ENCODE data around the gene MAP3K7CL. TPM values are rescaled to one million over a fixed set of nuclear protein-coding genes. Genes with fewer than 3 reads are reported as not detected.

The MAP3K7CL gene
- total RNA-seq, 2 experiments from 2014 or later: 3.4 to 4.4 TPM

DNA sequence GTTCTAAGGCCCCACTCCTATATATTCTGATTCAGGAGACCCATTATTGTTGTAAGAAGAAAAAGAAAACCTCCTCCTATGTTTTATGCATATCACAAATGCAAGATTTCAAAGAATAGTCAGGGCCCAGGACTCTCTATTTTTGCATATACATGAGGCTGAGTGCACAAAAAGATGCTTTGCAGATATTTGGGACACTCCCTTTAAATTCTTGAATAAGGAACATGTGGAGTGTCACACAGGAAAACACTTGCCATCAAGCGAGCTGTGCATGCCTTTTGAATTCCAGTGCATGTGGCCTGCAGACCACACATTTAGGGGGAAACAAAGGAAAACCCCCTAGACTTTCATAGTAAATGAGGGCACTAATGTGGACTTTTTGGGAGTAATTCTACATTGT, 5.6 kb downstream of the MAP3K7CL start:
- ChIA-PET POLR2A (no interaction called here), CTCF (no interaction called here)
- Mint-ChIP-seq H3K36me3 (ENCODE audit: low read depth) (no peaks in the 10 kb centered on the region), H3K4me3 (no peak overlapping the region), H3K4me1 (ENCODE audit: low read depth) (no peaks in the 10 kb centered on the region), H3K27ac (no peak overlapping the region), H3K9me3 (ENCODE audit: insufficient read depth) (no peaks in the 10 kb centered on the region), H3K27me3 (ENCODE audit: low read depth) (no peaks in the 10 kb centered on the region)
- ATAC-seq (no peak), DNase-seq (no peak)

DNA sequence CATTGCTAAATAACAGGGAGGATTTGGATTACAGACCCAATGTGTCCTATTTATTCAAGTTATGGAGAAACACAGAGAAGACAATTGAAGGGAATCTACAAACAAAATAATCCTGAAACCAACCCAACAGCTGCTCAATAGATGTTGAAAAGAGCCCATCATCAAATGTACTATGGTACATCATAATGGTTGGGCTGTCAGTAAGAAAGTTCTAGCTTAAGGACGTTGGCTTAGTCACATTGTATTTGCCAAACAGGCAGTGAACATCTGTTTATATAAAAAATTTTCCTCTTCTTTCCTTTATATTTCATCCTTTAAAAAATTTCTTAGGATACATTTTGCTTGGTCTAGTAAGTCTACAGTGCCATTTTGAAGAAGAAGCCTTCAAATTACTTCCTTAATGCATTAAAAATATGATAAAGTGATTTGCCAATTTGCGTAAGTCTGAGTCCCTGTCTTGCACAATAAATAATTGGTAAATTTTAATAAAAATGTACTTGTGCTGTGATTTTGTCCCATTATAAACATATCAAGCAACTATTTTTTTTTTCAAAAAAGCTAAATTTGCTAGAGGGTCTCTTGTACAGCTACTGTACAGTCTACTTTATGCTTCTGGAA, 14.4 kb downstream of the MAP3K7CL start:
- Mint-ChIP-seq H3K36me3 (ENCODE audit: low read depth) (no peaks in the 10 kb centered on the region), H3K4me1 (ENCODE audit: low read depth) (peaks cover 24% of the 10 kb centered on the region), H3K4me3 (no peak overlapping the region), H3K9me3 (ENCODE audit: insufficient read depth) (no peaks in the 10 kb centered on the region), H3K27me3 (ENCODE audit: low read depth) (no peaks in the 10 kb centered on the region), H3K27ac (no peak overlapping the region)
- ATAC-seq (no peak), DNase-seq (no peak)
- ChIA-PET CTCF (interaction anchor here (0.7 to 1.5 kb wide), 3 partner anchors 51 to 155 kb away, joined by 3 to 4 read pairs (median 3); no protein-coding TSS in a partner anchor), POLR2A (no interaction called here)

DNA sequence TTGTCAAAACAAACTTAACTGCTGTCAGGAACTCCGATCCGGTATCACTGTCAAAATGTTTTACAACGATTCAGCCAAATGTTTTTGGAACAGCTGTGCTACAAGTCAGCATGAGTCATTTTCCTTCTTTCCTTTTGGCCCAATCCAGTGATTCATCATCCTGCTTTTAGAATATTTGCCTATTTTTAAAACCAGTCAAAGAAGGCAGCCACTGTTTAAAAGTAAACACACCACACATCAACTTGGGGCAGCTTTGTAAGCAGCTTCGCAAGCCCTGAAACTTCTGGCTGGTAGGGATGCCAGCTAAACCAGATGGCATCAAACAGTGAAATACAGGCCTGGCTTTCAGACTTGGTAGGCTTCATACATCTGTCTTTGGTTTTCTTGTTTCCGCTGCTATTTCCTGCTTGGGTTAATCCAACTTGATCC, 14.9 kb downstream of the MAP3K7CL start:
- CTCF ChIA-PET: interaction anchor here (0.7 to 1.5 kb wide), 3 partner anchors 52 to 154 kb away, joined by 3 to 4 read pairs (median 3); no protein-coding TSS in a partner anchor

DNA sequence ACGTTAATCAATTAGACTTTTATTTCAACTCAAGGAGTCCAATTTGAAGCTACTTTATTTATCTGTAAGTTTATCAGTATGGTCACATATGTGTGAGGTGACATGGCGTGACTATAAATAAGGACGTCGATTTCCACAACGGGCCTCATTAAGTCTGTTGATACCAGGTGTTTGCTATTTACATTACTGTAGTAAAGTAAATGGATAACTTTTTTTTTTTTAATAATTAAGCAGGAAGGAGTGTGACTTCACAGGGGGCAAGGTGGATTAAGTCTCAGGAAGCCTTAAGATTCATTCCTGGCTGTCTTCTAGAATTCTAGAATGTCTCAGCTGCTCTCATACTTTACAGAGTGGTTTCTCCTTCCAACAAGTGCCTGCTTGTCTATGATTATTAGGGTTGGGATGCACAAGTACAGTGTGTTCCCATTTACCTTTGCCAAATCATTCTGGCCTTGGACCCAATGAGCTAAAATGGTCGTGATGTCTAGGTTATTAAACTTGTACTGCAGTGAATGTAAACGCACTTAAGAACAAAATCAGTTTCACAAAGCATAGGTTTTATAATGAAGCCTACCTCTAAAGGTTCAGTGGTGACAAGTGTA, 15.5 kb downstream of the MAP3K7CL start:
- ChIA-PET POLR2A (interaction anchor here (0.8 kb wide), 1 partner anchor 72 kb away, joined by 3 read pairs; no protein-coding TSS in a partner anchor), CTCF (interaction anchor here (1.5 kb wide), 1 partner anchor 53 kb away, joined by 3 read pairs; no protein-coding TSS in a partner anchor)
- H3K36me3 Mint-ChIP-seq (ENCODE audit: low read depth): no peaks in the 10 kb centered on the region
- H3K9me3 Mint-ChIP-seq (ENCODE audit: insufficient read depth): no peaks in the 10 kb centered on the region
- H3K27ac Mint-ChIP-seq: peak overlapping the region; percentile 65
- ATAC-seq: no peak
- H3K4me3 Mint-ChIP-seq: no peak overlapping the region
- H3K4me1 Mint-ChIP-seq (ENCODE audit: low read depth): peaks cover 24% of the 10 kb centered on the region
- DNase-seq: no peak
- H3K27me3 Mint-ChIP-seq (ENCODE audit: low read depth): peaks cover 3% of the 10 kb centered on the region

More for the DNA sequence above, 14.9 kb downstream of the MAP3K7CL start:
- no peak for DNase-seq
- H3K4me3 Mint-ChIP-seq: no peak overlapping the region
- ATAC-seq: peak; percentile 35
- H3K27ac Mint-ChIP-seq: peak overlapping the region; percentile 65
- POLR2A ChIA-PET: interaction anchor here (0.8 kb wide), 1 partner anchor 71 kb away, joined by 3 read pairs; no protein-coding TSS in a partner anchor
- no peaks in the 10 kb centered on the region for H3K9me3 Mint-ChIP-seq (ENCODE audit: insufficient read depth)
- peaks cover 24% of the 10 kb centered on the region for H3K4me1 Mint-ChIP-seq (ENCODE audit: low read depth)
- no peaks in the 10 kb centered on the region for H3K36me3 Mint-ChIP-seq (ENCODE audit: low read depth)
- H3K27me3 Mint-ChIP-seq (ENCODE audit: low read depth): peaks cover 3% of the 10 kb centered on the region

- ATAC-seq (no peak), DNase-seq (no peak)
- ChIA-PET CTCF (no interaction called here), POLR2A (no interaction called here)
- Mint-ChIP-seq H3K4me1 (ENCODE audit: low read depth) (peaks cover 24% of the 10 kb centered on the region), H3K9me3 (ENCODE audit: insufficient read depth) (no peaks in the 10 kb centered on the region), H3K4me3 (no peak overlapping the region), H3K27ac (no peak overlapping the region), H3K36me3 (ENCODE audit: low read depth) (no peaks in the 10 kb centered on the region), H3K27me3 (ENCODE audit: low read depth) (peaks cover 3% of the 10 kb centered on the region)
Measured at GRCh38 chr21:29146726-29147125, 16.3 kb downstream of the MAP3K7CL start.

- peak; percentile 86 for ATAC-seq
- H3K36me3 Mint-ChIP-seq (ENCODE audit: low read depth): no peaks in the 10 kb centered on the region
- H3K4me1 Mint-ChIP-seq (ENCODE audit: low read depth): peaks cover 24% of the 10 kb centered on the region
- peak; percentile 52 for DNase-seq
- no peaks in the 10 kb centered on the region for H3K9me3 Mint-ChIP-seq (ENCODE audit: insufficient read depth)
- H3K4me3 Mint-ChIP-seq: no peak overlapping the region
- ChIA-PET POLR2A (no interaction called here), CTCF (interaction anchor here (0.8 to 1.4 kb wide), 3 partner anchors 21 to 228 kb away, joined by 3 to 4 read pairs (median 3); no protein-coding TSS in a partner anchor)
- peaks cover 5% of the 10 kb centered on the region for H3K27me3 Mint-ChIP-seq (ENCODE audit: low read depth)
- H3K27ac Mint-ChIP-seq: no peak overlapping the region
Measured at GRCh38 chr21:29148530-29148929, 18.1 kb downstream of the MAP3K7CL start.

DNA sequence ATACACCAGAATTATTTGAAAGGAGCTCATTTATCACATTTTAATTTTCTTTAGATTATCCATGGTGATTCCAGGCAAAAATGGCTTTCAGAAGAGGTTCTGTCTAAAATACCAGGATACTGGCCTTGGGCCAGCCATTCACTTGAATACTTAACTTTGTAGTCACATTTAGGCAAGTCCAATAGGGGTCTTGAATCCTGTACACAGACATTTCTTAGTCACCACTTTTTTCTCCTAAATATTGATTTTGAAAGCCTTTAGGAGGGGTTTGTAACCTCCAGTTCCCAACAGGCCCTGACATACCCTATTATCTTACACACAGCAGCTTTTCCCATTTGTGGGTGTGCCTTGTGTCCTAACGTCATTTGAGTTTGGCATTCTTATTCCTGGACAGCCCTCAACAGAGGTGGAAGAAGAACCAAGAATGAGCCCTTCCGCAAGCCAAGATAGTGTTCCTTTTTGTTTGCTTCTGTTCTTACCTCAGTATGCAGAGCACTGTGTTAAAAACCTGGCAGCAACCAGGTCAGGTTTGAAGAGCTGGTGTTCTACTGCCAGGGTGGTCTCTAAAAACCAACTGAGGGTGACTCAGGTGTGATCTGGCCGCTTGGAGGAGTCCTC, 19.5 kb downstream of the MAP3K7CL start:
- Mint-ChIP-seq H3K27me3 (ENCODE audit: low read depth) (peaks cover 9% of the 10 kb centered on the region), H3K4me1 (ENCODE audit: low read depth) (peaks cover 24% of the 10 kb centered on the region), H3K27ac (no peak overlapping the region), H3K4me3 (no peak overlapping the region), H3K36me3 (ENCODE audit: low read depth) (no peaks in the 10 kb centered on the region), H3K9me3 (ENCODE audit: insufficient read depth) (no peaks in the 10 kb centered on the region)
- DNase-seq (no peak), ATAC-seq (no peak)
- ChIA-PET POLR2A (no interaction called here), CTCF (no interaction called here)

- no peaks in the 10 kb centered on the region for H3K9me3 Mint-ChIP-seq (ENCODE audit: insufficient read depth)
- no peak overlapping the region for H3K4me3 Mint-ChIP-seq
- POLR2A ChIA-PET: no interaction called here
- ATAC-seq: no peak
- peaks cover 14% of the 10 kb centered on the region for H3K4me1 Mint-ChIP-seq (ENCODE audit: low read depth)
- H3K27me3 Mint-ChIP-seq (ENCODE audit: low read depth): peaks cover 13% of the 10 kb centered on the region
- no peak overlapping the region for H3K27ac Mint-ChIP-seq
- DNase-seq: no peak
- no peaks in the 10 kb centered on the region for H3K36me3 Mint-ChIP-seq (ENCODE audit: low read depth)
- CTCF ChIA-PET: interaction anchor here (1.0 kb wide), 1 partner anchor 12 kb away, joined by 5 read pairs; no protein-coding TSS in a partner anchor
Measured at GRCh38 chr21:29151931-29152330, 21.5 kb downstream of the MAP3K7CL start.

- H3K27me3 Mint-ChIP-seq (ENCODE audit: low read depth): peaks cover 13% of the 10 kb centered on the region
- no peak overlapping the region for H3K27ac Mint-ChIP-seq
- no peaks in the 10 kb centered on the region for H3K9me3 Mint-ChIP-seq (ENCODE audit: insufficient read depth)
- DNase-seq: no peak
- H3K4me3 Mint-ChIP-seq: no peak overlapping the region
- ChIA-PET CTCF (interaction anchor here (0.9 to 1.3 kb wide), 2 partner anchors 11 to 208 kb away, joined by 3 read pairs; no protein-coding TSS in a partner anchor), POLR2A (no interaction called here)
- peaks cover 14% of the 10 kb centered on the region for H3K4me1 Mint-ChIP-seq (ENCODE audit: low read depth)
- no peak for ATAC-seq
- H3K36me3 Mint-ChIP-seq (ENCODE audit: low read depth): no peaks in the 10 kb centered on the region
Measured at GRCh38 chr21:29152916-29153315, 22.5 kb downstream of the MAP3K7CL start.

- Mint-ChIP-seq H3K36me3 (ENCODE audit: low read depth) (no peaks in the 10 kb centered on the region), H3K27ac (no peak overlapping the region), H3K4me3 (no peak overlapping the region), H3K4me1 (ENCODE audit: low read depth) (peaks cover 1% of the 10 kb centered on the region), H3K27me3 (ENCODE audit: low read depth) (peaks cover 13% of the 10 kb centered on the region), H3K9me3 (ENCODE audit: insufficient read depth) (no peaks in the 10 kb centered on the region)
- POLR2A ChIA-PET: no interaction called here
- ATAC-seq (no peak), DNase-seq (no peak)
- CTCF ChIA-PET: interaction anchor here (1.0 to 1.8 kb wide), 4 partner anchors 10 to 207 kb away, joined by 3 to 7 read pairs (median 3); no protein-coding TSS in a partner anchor
Measured at GRCh38 chr21:29154270-29154669, 23.8 kb downstream of the MAP3K7CL start.

- H3K4me3 Mint-ChIP-seq: no peak overlapping the region
- no peak overlapping the region for H3K27ac Mint-ChIP-seq
- ChIA-PET POLR2A (no interaction called here), CTCF (interaction anchor here (0.6 to 1.8 kb wide), 5 partner anchors 9 to 217 kb away, joined by 3 to 7 read pairs (median 3); no protein-coding TSS in a partner anchor)
- H3K4me1 Mint-ChIP-seq (ENCODE audit: low read depth): no peaks in the 10 kb centered on the region
- DNase-seq: no peak
- no peaks in the 10 kb centered on the region for H3K9me3 Mint-ChIP-seq (ENCODE audit: insufficient read depth)
- no peaks in the 10 kb centered on the region for H3K36me3 Mint-ChIP-seq (ENCODE audit: low read depth)
- H3K27me3 Mint-ChIP-seq (ENCODE audit: low read depth): peaks cover 10% of the 10 kb centered on the region
- no peak for ATAC-seq
Measured at GRCh38 chr21:29155118-29155932, 24.9 kb downstream of the MAP3K7CL start.
